Stimulated activated CD4-positive, alpha-beta T cell treated with anti-CD3 and anti-CD28 coated beads, Interleukin-1b, Interleukin-23, amount 100 ng/mL, for 24 hours (primary cell): Measurements from ENCODE around the gene PIR.

ENCODE experiments used
- DNase-seq, 4 experiments: peaks; one replicate each; pipeline ENCODE4 v3.0.0-alpha.2; 2020; ENCODE audit warnings: low read depth in 4 of 4, low spot score in 1 of 4

PIR gene

DNA sequence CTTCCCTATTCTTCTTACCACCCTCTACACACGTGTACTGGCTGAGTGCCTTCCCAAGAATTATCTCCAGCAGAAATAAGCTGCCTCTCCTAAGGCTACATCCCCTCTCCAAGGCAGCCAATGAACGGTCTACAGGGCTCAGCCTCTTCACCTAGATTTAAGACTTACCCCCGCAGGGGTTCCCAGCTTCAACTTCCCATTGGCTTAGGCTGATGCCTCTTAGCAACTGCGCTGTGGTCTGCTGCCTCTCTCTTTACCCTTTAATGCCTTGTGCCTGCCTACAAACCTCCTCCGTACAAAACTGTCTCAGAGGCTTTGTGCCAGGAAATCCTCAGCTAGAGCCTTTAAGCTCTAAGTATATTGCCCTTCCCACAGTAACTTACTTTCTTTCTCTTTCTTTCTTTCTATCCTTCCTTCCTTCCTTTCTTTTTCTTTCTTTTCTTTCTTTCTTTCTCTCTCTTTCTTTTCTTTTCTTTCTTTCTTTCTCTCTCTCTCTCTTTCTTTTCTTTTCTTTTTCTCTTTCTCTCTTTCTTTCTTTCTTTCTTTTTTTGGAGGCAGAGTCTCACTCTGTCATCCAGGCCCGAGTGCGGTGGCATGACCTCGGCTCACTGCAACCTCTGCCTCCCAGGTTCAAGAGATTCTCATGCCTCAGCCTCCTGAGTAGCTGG is 142.7 kb downstream of the PIR start:
- DNase-seq: no peak

DNA sequence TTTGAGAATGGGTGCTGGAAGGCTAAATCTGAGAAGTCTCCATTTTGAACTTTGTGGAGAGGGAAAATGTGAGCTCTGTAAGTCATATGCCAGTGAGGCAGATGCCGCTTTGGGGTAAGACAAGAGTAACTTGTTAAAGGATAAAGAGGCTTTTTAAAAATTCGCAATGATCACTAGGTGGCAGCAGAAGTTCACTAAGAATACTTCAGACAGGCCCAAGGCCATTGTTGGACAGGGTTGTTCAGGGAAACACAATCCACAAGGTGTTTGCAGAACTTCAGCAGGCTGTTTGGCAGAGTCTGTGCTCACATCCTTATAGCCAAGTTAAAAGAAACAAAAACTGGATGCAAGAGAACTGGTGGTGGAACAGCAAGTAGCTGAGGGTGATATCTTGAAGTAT is 144.1 kb downstream of the PIR start:
- no peak for DNase-seq

DNA sequence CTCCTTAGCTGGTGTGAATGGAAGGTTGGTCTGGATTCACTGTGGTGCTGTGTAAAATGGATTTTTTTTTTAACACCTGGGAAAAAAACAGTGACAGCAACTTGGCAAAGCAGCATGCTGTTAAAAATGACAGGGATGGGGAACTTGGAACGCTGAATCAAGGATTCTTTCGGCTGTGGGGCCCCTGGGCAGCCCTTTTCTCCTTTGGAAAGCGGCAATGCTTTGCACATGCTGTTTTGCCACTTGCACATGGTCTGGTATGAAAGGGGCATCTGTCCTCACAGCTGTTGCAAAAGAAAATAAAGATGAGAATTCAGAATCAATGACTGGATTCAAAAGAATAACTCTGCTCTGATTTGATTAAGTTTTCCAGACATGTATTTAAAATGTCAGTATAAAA is 147.2 kb downstream of the PIR start:
- no peak for DNase-seq

DNA sequence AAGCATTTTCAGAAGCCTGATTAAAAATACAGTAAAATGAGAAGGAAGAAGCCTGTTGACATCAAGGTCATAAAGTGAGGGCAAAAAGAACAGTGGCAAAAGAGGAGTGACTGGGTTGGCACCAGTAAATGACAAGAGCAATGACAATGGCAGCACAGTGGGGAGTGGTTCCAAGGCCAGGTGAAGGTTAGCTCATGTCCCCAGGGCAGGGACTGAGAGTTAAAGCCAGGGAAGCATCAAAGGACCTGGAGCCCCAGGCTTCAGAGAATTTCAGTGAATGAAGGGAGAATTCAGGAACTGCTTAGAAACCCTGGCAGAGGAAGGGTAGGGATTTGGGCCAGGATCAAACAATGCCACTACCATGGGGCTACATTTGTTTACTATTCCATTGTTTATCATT is 149.0 kb downstream of the PIR start:
- DNase-seq: no peak

DNA sequence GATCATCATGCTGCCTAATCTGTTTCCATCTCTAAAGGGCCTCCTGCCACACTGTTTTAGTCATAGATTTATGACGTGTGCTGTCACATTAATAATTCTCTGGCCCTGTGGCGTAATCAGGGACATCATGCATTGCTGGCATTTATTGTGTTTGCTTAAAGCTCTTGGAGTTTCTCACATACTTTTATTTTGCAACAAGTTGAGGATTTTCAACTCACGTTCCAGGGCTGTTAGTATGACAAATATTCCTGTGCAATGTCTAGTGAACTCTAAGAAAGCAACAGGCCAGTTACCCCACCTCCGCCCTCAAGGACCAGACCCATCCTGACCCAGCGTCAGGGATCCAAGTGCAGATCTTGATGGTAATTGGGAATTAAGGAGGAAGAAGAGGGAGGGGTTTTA is 150.1 kb downstream of the PIR start:
- DNase-seq: no peak

DNA sequence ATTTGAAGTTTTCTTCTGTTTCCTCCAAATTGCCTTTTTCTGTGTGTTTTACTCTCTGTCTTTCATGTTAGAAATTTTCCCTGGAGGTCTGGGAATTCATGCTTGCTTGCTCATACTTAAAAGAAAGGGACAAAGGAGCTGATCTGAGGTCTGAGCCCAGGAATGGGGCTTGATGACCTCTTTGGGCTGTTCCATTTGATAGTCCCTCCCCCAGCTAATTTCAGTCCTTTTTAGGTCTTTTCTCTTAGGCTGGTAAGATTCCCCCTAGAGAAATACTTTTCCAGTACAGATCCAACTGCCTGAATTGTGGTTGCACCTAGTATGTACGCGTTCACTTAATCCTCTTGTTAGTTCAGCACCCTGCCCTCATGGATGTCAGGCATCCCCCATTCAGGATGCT is 152.3 kb downstream of the PIR start:
- DNase-seq: no peak

DNA sequence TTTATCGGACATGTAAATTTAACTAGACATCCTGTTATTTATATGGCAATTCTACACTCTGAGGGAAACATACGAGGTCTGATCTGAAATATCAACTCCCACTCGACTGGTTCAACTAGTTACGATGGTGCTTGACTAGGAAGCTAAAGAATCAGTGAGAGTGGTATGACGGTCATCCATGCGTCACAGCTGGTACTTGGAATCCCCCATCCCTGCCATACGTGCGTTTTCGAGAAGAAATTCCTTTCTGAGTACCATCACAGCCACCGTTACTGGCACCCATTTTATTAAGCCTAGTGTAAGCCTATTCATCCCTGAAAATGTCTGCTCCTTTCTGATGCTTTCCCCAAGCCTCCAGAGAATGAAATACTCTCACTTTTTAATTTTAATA is 157.1 kb downstream of the PIR start:
- no peak for DNase-seq

DNA sequence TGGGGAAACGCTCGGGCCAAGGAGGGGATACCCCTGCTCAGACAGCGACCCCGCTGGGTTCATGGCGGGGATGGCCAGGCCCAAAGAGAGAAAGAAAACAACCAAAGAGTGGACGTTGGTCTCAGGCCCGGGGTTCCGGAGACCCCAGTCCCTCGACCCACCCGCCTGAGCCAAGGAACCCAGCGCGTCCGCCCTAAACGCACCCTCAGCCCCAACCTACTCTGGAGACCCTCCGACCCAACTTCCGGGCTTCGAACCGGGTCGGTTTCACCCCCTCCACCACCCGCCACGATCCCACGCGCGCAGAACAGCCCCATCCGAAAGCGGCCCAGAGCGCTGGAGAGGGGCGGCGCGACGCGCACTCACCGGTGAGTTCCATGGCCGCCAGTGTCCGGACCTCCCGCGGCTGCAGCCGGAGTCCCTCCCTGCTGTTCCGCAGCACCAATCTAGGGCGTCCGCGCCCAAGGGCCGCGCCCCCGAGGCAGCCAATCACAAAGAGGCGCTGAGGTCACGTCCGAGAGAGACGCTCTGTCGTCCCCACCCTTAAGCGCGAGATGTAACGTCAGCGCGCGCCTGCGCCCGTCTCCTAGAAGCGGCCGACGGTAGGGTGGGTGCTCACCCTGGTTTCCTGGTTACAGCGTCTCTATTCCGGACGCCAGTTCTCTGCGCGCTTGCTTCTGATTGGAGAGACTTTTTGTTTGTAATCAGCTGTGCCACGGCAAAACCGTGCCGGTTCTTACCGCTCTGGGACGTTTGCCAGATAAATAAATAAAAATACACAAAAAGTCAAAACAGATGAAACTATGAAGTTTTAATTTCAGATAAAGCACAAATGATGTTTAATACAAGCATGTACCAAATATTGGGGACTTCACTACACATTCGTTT is 157.8 kb downstream of the PIR start, which contains the start of gene PIGA:
Gene PIGA, minus strand, starts transcription at position 389 of the 888 bp plus-strand sequence. CDS start 3,593 bp downstream, outside the sequence.
- peak; percentile 55 to 80 (median 76) for DNase-seq
